ENCODE data around the gene NOL3. TPM values are rescaled to one million over a fixed set of nuclear protein-coding genes. Genes with fewer than 3 reads are reported as not detected.

The NOL3 gene
- total and polyA plus RNA-seq, 2 of the 13 experiments (the other 11 are each of a cell fraction or from before 2014, with no cell fraction given): 5.7 to 20.5 TPM

DNA sequence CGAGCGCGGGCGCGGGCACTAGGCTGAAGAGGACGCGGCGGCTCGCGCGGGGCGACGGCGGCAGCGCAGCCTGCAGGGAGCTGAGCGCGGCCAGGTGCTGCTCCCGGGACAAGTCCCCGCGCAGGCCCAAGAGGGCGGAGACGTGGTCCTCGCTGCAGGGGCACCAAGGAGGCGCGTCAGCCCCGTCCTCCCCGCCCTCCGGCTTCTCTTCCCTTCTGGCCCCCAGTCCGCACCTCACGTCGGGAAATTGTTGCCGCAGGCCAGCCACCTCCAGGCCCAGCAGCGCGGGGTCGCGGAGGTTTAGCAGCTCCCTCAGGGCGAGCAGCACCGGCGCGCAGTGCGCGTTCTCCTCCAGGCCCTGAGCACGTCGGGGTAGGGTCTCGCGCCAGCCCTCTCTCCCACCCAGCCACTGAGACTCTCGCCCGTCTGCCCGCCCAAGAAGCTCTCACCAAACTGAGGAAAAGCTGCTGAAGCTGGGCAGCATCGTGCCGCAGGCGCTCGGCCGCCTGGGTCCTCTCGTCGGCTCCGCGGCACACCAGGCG is 14.2 kb downstream of the NOL3 start (continued):
- no peak; the same call in 1 of the 2 replicates for TF ChIP-seq ZNF773 (CRISPR knock-in tag; IDR thresholded peaks at IDR 0.05; ENCODE audit: borderline replicate concordance)
- TF ChIP-seq, protein P1, sequence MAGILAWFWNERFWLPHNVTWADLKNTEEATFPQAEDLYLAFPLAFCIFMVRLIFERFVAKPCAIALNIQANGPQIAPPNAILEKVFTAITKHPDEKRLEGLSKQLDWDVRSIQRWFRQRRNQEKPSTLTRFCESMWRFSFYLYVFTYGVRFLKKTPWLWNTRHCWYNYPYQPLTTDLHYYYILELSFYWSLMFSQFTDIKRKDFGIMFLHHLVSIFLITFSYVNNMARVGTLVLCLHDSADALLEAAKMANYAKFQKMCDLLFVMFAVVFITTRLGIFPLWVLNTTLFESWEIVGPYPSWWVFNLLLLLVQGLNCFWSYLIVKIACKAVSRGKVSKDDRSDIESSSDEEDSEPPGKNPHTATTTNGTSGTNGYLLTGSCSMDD (CRISPR knock-in tag; IDR thresholded peaks at IDR 0.05): no peak
- TF ChIP-seq, protein P2, sequence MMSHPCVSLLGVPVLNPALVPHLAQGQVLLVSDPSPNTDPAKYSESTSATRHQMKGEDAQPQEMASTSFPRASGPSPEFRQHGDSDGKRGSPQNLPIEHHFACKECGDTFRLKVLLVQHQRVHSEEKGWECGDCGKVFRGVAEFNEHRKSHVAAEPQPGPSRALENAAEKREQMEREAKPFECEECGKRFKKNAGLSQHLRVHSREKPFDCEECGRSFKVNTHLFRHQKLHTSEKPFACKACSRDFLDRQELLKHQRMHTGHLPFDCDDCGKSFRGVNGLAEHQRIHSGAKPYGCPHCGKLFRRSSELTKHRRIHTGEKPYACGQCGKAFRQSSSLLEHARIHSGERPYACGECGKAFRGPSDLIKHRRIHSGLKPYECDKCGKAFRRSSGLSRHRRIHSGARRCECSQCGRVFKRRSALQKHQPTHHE (CRISPR knock-in tag; IDR thresholded peaks at IDR 0.05; ENCODE audit: borderline replicate concordance): no peak
- no peak for TF ChIP-seq KLF6 (CRISPR knock-in tag; IDR thresholded peaks at IDR 0.05)
- no peak for TF ChIP-seq RNF2 (conservative IDR thresholded peaks at IDR 0.05; ENCODE audit: low read depth)
- no peak for TF ChIP-seq KLF15 (CRISPR knock-in tag; IDR thresholded peaks at IDR 0.05; ENCODE audit: borderline replicate concordance)
- TF ChIP-seq, protein P3, sequence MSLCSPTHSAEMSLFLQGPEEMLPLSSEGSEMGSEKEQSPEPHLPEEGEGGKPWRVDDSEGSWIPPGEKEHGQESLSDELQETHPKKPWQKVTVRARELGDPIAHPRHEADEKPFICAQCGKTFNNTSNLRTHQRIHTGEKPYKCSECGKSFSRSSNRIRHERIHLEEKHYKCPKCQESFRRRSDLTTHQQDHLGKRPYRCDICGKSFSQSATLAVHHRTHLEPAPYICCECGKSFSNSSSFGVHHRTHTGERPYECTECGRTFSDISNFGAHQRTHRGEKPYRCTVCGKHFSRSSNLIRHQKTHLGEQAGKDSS (CRISPR knock-in tag; IDR thresholded peaks at IDR 0.05; ENCODE audit: borderline replicate concordance, low read depth): peak; percentile 3; the same call in 1 of the 2 replicates
- TF ChIP-seq, protein P4, sequence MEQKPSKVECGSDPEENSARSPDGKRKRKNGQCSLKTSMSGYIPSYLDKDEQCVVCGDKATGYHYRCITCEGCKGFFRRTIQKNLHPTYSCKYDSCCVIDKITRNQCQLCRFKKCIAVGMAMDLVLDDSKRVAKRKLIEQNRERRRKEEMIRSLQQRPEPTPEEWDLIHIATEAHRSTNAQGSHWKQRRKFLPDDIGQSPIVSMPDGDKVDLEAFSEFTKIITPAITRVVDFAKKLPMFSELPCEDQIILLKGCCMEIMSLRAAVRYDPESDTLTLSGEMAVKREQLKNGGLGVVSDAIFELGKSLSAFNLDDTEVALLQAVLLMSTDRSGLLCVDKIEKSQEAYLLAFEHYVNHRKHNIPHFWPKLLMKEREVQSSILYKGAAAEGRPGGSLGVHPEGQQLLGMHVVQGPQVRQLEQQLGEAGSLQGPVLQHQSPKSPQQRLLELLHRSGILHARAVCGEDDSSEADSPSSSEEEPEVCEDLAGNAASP (CRISPR knock-in tag; IDR thresholded peaks at IDR 0.05; ENCODE audit: borderline replicate concordance): no peak
- TF ChIP-seq PRMT3 (CRISPR knock-in tag; IDR thresholded peaks at IDR 0.05; ENCODE audit: borderline replicate concordance, low read depth): no peak; the same call in 1 of the 2 replicates
- peak; percentile 88 for TF ChIP-seq ZNF777 (CRISPR knock-in tag; IDR thresholded peaks at IDR 0.05)
- 0 out of 2 replicates have a peak, but pooled peaks have one; percentile 10 for TF ChIP-seq RAD21 (CRISPR knock-in tag; IDR thresholded peaks at IDR 0.05)
- TF ChIP-seq, protein P5, sequence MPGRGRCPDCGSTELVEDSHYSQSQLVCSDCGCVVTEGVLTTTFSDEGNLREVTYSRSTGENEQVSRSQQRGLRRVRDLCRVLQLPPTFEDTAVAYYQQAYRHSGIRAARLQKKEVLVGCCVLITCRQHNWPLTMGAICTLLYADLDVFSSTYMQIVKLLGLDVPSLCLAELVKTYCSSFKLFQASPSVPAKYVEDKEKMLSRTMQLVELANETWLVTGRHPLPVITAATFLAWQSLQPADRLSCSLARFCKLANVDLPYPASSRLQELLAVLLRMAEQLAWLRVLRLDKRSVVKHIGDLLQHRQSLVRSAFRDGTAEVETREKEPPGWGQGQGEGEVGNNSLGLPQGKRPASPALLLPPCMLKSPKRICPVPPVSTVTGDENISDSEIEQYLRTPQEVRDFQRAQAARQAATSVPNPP (CRISPR knock-in tag; IDR thresholded peaks at IDR 0.05): no peak
- TF ChIP-seq ERF (CRISPR knock-in tag; IDR thresholded peaks at IDR 0.05): no peak
- TF ChIP-seq KAT7 (CRISPR knock-in tag; IDR thresholded peaks at IDR 0.05; ENCODE audit: borderline replicate concordance): no peak
- 0 out of 2 replicates have a peak, but pooled peaks have one; percentile 13 for TF ChIP-seq ZNF235 (CRISPR knock-in tag; IDR thresholded peaks at IDR 0.05; ENCODE audit: borderline replicate concordance)
- no peak for TF ChIP-seq EZH2 (conservative IDR thresholded peaks at IDR 0.05; ENCODE audit: low read depth, low read length)
- no peak for TF ChIP-seq ARID2 (CRISPR knock-in tag; IDR thresholded peaks at IDR 0.05; ENCODE audit: borderline replicate concordance)
- no peak for TF ChIP-seq NFE2 (CRISPR knock-in tag; IDR thresholded peaks at IDR 0.05)
- no peak for TF ChIP-seq ZNF382 (CRISPR knock-in tag; IDR thresholded peaks at IDR 0.05; ENCODE audit: borderline replicate concordance)
- TF ChIP-seq ZFP36 (IDR thresholded peaks at IDR 0.05; ENCODE audit: borderline replicate concordance, low read depth, low read length, partially characterized antibody): no peak
